CD4-positive, alpha-beta T cell (primary cell): ENCODE data around the gene TIGD6. TPM values are rescaled to one million over a fixed set of nuclear protein-coding genes. Genes with fewer than 3 reads are reported as not detected.

Experiments used
- ATAC-seq: fragments of 200-7000 bp; cut with Tn5 transposase; one replicate; pipeline ENCODE4 v1.10.0; 2022; ENCODE audit warnings: mild to moderate bottlenecking; ENCODE audit not compliant: poor library complexity
- CTCF ChIA-PET: fragments of 350-600 bp; sonication (Branson Sonifier 250); formaldehyde crosslinking; loops from one replicate; lab custom pipeline; 2021; ENCODE audit warnings: antibody characterized with exemption, inconsistent platforms; lab: Charles Lee
- POLR2A ChIA-PET: fragments of 350-600 bp; sonication (Branson Sonifier 250); formaldehyde crosslinking; loops from one replicate; lab custom pipeline; 2021; ENCODE audit warnings: antibody characterized with exemption, inconsistent platforms; lab: Charles Lee
- DNase-seq, 14 experiments: peaks; one replicate each; pipeline ENCODE4 v3.0.0-alpha.2; 2013 to 2020; ENCODE audit warnings: mixed read lengths in 2 of 14
- H3K27ac ChIP-seq, 2 donors: one replicate each; pipeline versions ENCODE4 v1.5.1 to v1.7.0; 2013; ENCODE audit warnings: low read length in 2 of 2, low read depth in 1 of 2, mild to moderate bottlenecking in 1 of 2
- H3K27me3 ChIP-seq, 2 experiments: 1 replicate in 1 of 2; 2 replicates in 1 of 2; pipeline versions ENCODE4 v1.6.1 to v1.7.0; 2013; ENCODE audit warnings: low read length in 2 of 2, control low read depth in 1 of 2, mild to moderate bottlenecking in 1 of 2, moderate library complexity in 1 of 2; ENCODE audit not compliant: insufficient read depth in 2 of 2, control insufficient read depth in 1 of 2
- H3K36me3 ChIP-seq: one replicate; pipeline ENCODE4 v1.6.1; 2013; ENCODE audit warnings: low read length, control low read depth; ENCODE audit not compliant: insufficient read depth
- H3K4me1 ChIP-seq: one replicate; pipeline ENCODE4 v1.6.1; 2013; ENCODE audit warnings: low read length, control low read depth; ENCODE audit not compliant: insufficient read depth
- H3K4me3 ChIP-seq: one replicate; pipeline ENCODE4 v1.5.1; 2013; ENCODE audit warnings: mild to moderate bottlenecking, low read length, moderate library complexity
- H3K9me3 ChIP-seq, 2 experiments: 1 replicate in 1 of 2; 2 replicates in 1 of 2; pipeline versions ENCODE4 v1.6.1 to v1.7.0; 2013; ENCODE audit warnings: low read length in 2 of 2, mild to moderate bottlenecking in 2 of 2, control low read depth in 1 of 2, moderate library complexity in 1 of 2; ENCODE audit not compliant: control insufficient read depth in 1 of 2, insufficient read depth in 1 of 2
- H3K27ac Mint-ChIP-seq: one replicate; pipeline ENCODE4 v1.8.0; 2020; ENCODE audit warnings: mixed read lengths
- H3K27me3 Mint-ChIP-seq: one replicate; pipeline ENCODE4 v1.8.0; 2021; ENCODE audit warnings: mixed read lengths
- H3K36me3 Mint-ChIP-seq: one replicate; pipeline ENCODE4 v1.8.0; 2021; ENCODE audit warnings: low read depth, mixed read lengths
- H3K4me1 Mint-ChIP-seq: one replicate; pipeline ENCODE4 v1.8.0; 2021; ENCODE audit warnings: low read depth, mixed read lengths
- H3K4me3 Mint-ChIP-seq: one replicate; pipeline ENCODE4 v1.8.0; 2020; ENCODE audit warnings: mild to moderate bottlenecking, mixed read lengths
- H3K9me3 Mint-ChIP-seq: one replicate; pipeline ENCODE4 v1.8.0; 2020; ENCODE audit warnings: mixed read lengths
- intact Hi-C, 2 experiments: fragments of 100-400 bp; cut with DNase I in 1 of 2; cut with micrococcal nuclease in 1 of 2; formaldehyde crosslinking; loops; one replicate each; pipeline versions ENCODE4 v1.15.1 to v1.9.0; 2023 to 2025; cut with DNase I, micrococcal nuclease
- total RNA-seq, 174 experiments: library from RNA in 2 of 174; stranded (reverse) in 2 of 174; gene quantifications; one replicate each; pipeline ENCODE4 v1.2.3 and lab custom pipeline; 2021 to 2026
- TF ChIP-seq, protein P1 (sequence below): fragments of 200-600 bp; IDR thresholded peaks from one replicate; pipeline ENCODE4 v1.8.0; 2022; ENCODE audit warnings: antibody characterized with exemption, mild to moderate bottlenecking

Gene TIGD6
- total RNA-seq, 2 experiments from 2014 or later, result 1.0 to 1.4 TPM

DNA sequence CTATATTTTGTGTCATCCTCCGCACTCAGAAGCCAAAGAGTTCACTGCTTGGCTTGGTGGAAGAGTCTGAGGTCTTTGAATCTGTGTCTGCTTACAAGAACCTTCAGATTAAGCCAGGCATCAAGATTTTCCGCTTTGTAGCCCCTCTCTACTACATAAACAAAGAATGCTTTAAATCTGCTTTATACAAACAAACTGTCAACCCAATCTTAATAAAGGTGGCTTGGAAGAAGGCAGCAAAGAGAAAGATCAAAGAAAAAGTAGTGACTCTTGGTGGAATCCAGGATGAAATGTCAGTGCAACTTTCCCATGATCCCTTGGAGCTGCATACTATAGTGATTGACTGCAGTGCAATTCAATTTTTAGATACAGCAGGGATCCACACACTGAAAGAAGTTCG, 19.2 kb downstream of the TIGD6 start:
- TF ChIP-seq, protein P1, sequence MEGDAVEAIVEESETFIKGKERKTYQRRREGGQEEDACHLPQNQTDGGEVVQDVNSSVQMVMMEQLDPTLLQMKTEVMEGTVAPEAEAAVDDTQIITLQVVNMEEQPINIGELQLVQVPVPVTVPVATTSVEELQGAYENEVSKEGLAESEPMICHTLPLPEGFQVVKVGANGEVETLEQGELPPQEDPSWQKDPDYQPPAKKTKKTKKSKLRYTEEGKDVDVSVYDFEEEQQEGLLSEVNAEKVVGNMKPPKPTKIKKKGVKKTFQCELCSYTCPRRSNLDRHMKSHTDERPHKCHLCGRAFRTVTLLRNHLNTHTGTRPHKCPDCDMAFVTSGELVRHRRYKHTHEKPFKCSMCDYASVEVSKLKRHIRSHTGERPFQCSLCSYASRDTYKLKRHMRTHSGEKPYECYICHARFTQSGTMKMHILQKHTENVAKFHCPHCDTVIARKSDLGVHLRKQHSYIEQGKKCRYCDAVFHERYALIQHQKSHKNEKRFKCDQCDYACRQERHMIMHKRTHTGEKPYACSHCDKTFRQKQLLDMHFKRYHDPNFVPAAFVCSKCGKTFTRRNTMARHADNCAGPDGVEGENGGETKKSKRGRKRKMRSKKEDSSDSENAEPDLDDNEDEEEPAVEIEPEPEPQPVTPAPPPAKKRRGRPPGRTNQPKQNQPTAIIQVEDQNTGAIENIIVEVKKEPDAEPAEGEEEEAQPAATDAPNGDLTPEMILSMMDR, result no peak
- Histone ChIP-seq H3K27ac (no peak overlapping the region), H3K4me3 (no peak overlapping the region), H3K27me3 (no peaks in the 10 kb centered on the region), H3K9me3 (no peaks in the 10 kb centered on the region), H3K36me3 (peaks cover 34% of the 10 kb centered on the region), H3K4me1 (no peaks in the 10 kb centered on the region)
- peaks cover 59% of the 10 kb centered on the region for H3K36me3 Mint-ChIP-seq
- ATAC-seq (no peak), DNase-seq (no peak)
- H3K27ac Mint-ChIP-seq, result no peak overlapping the region
- H3K27me3 Mint-ChIP-seq, result no peaks in the 10 kb centered on the region
- intact Hi-C loops, result no loop called here
- ChIA-PET CTCF (no interaction called here), POLR2A (no interaction called here)
- H3K4me3 Mint-ChIP-seq, result no peak overlapping the region
- no peaks in the 10 kb centered on the region for H3K4me1 Mint-ChIP-seq
- H3K9me3 Mint-ChIP-seq, result no peaks in the 10 kb centered on the region

DNA sequence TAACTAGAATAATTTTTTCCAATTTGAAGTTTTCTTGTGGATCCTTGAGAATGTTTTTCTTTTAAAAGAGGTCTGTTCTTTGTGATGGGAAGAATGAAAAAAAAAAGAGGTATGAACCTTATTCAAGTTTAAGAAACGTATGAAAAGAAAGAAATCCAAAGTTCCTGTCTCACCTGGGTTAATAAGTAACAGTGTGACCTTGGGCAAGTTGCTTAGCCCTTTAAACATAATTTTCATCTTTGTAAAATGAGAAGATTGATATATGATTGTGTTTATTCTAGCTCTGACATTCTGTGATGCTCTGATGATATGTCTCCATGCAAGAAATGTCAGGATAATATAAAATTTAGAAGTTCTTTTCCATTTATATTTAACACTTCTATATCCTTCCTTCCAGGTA, 20.6 kb downstream of the TIGD6 start:
- Mint-ChIP-seq H3K27ac (no peak overlapping the region), H3K4me3 (no peak overlapping the region), H3K9me3 (no peaks in the 10 kb centered on the region), H3K4me1 (no peaks in the 10 kb centered on the region), H3K27me3 (no peaks in the 10 kb centered on the region), H3K36me3 (peaks cover 68% of the 10 kb centered on the region)
- Histone ChIP-seq H3K36me3 (peaks cover 36% of the 10 kb centered on the region), H3K27ac (no peak overlapping the region), H3K9me3 (no peaks in the 10 kb centered on the region), H3K4me1 (no peaks in the 10 kb centered on the region), H3K27me3 (no peaks in the 10 kb centered on the region), H3K4me3 (no peak overlapping the region)
- DNase-seq, result no peak
- intact Hi-C loops, result no loop called here
- no peak for ATAC-seq
- ChIA-PET POLR2A (interaction anchor here (0.9 kb wide), 1 partner anchor 13 kb away, joined by 3 read pairs; no protein-coding TSS in a partner anchor), CTCF (no interaction called here)
- TF ChIP-seq, protein P1, result no peak

DNA sequence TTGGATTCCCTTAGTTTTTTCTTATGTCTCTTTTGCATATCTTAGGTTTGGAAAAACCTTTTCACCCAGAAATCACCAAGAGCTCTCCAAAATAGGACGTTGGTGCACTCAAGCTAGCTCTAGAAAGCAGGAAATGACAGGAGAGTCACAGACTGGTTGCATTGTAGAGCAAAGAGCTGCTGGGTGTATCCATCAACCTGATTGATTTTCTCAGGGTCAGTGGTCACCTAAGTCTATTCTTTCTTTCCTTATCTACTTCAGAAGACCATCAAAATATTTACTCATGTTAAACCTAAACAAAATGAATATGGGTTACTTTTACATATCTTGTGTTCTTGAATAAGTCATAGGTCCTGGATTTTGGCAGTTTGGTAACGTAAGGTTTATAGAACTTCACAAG, 25.0 kb downstream of the TIGD6 start:
- Mint-ChIP-seq H3K36me3 (peaks cover 56% of the 10 kb centered on the region), H3K4me1 (peaks cover 11% of the 10 kb centered on the region), H3K27me3 (no peaks in the 10 kb centered on the region), H3K4me3 (no peak overlapping the region), H3K9me3 (no peaks in the 10 kb centered on the region), H3K27ac (no peak overlapping the region)
- no peak overlapping the region for H3K4me3 ChIP-seq
- H3K4me1 ChIP-seq, result no peaks in the 10 kb centered on the region
- H3K36me3 ChIP-seq, result peaks cover 29% of the 10 kb centered on the region
- no peaks in the 10 kb centered on the region for H3K9me3 ChIP-seq
- CTCF ChIA-PET, result interaction anchor here (0.9 kb wide), 1 partner anchor 15 kb away, joined by 4 read pairs; no protein-coding TSS in a partner anchor
- intact Hi-C loops, result no loop called here
- no peaks in the 10 kb centered on the region for H3K27me3 ChIP-seq
- DNase-seq (no peak), ATAC-seq (no peak)
- POLR2A ChIA-PET, result no interaction called here
- no peak overlapping the region for H3K27ac ChIP-seq
- TF ChIP-seq, protein P1, result no peak
